K562 (cell line): Measurements from ENCODE around the gene CSTB. TPM values are rescaled to one million over a fixed set of nuclear protein-coding genes. Genes with fewer than 3 reads are reported as not detected.
A peak's percentile ranks its signal among the peaks of the same experiment; 100 is the strongest.

Experiments
- ATF3 ChIP-seq, 2 experiments: fragments of 450-650 bp in 1 of 2; sonication (generic) in 1 of 2; formaldehyde crosslinking in 1 of 2; IDR thresholded peaks in 1 of 2; conservative IDR thresholded peaks in 1 of 2; 2 replicates each; pipeline versions ENCODE4 v1.6.1 to v1.8.1; 2016 to 2023; ENCODE audit warnings: mild to moderate bottlenecking in 2 of 2, moderate library complexity in 2 of 2, inconsistent platforms in 1 of 2, missing genetic modification reagents in 1 of 2
- C11orf30 ChIP-seq: fragments of 450-650 bp; IDR thresholded peaks from 2 replicates; pipeline ENCODE4 v1.6.1; 2016; ENCODE audit warnings: low read depth, mild to moderate bottlenecking
- CXXC5 ChIP-seq: fragments of 250-450 bp; sonication (Bioruptor Pico); IDR thresholded peaks from 2 replicates; pipeline ENCODE4 v1.8.0; 2022; ENCODE audit warnings: inconsistent platforms, mild to moderate bottlenecking, moderate library complexity
- E4F1 ChIP-seq: fragments of 250-450 bp; sonication (Bioruptor Pico); IDR thresholded peaks from 2 replicates; pipeline ENCODE4 v1.5.0; 2021; ENCODE audit warnings: mild to moderate bottlenecking, borderline replicate concordance
- FOSL1 ChIP-seq: fragments of 200-800 bp; sonication (Bioruptor generic); conservative IDR thresholded peaks from 2 replicates; pipeline ENCODE4 v1.6.1; 2016; ENCODE audit warnings: missing genetic modification characterization, missing compliant biosample characterization
- FOXM1 ChIP-seq, 2 experiments: fragments of 450-650 bp in 1 of 2; sonication (generic) in 1 of 2; formaldehyde crosslinking in 1 of 2; IDR thresholded peaks; 2 replicates each; pipeline versions ENCODE4 v1.6.1 to v1.9.0; 2017 to 2022; ENCODE audit warnings: low read depth in 2 of 2, mild to moderate bottlenecking in 2 of 2, missing genetic modification reagents in 1 of 2, moderate library complexity in 1 of 2
- GATAD2B ChIP-seq: fragments of 450-650 bp; IDR thresholded peaks from 2 replicates; pipeline ENCODE4 v1.6.1; 2017; ENCODE audit warnings: mild to moderate bottlenecking, borderline replicate concordance
- IFI16 ChIP-seq: fragments of 250-450 bp; sonication (Bioruptor Pico); IDR thresholded peaks from 2 replicates; pipeline ENCODE4 v2.1.2; 2022; ENCODE audit warnings: mild to moderate bottlenecking, inconsistent platforms
- MTA2 ChIP-seq: fragments of 450-650 bp; IDR thresholded peaks from 2 replicates; pipeline ENCODE4 v1.6.1; 2016; ENCODE audit warnings: low read depth
- NFE2L1 ChIP-seq: fragments of 450-650 bp; IDR thresholded peaks from 2 replicates; pipeline ENCODE4 v1.6.1; 2016; ENCODE audit warnings: missing genetic modification characterization, low read depth, mild to moderate bottlenecking, missing compliant biosample characterization, moderate library complexity, borderline replicate concordance
- RHOXF2B ChIP-seq: fragments of 250-450 bp; sonication (Bioruptor Pico); conservative IDR thresholded peaks from 2 replicates; pipeline ENCODE4 v1.5.1; 2021
- SAFB ChIP-seq: fragments of 200-400 bp; formaldehyde crosslinking; IDR thresholded peaks from 2 replicates; pipeline ENCODE4 v1.6.1; 2017; ENCODE audit warnings: low read depth, low read length, borderline replicate concordance
- SMC3 ChIP-seq: conservative IDR thresholded peaks from 2 replicates; pipeline ENCODE4 v1.6.1; 2011; ENCODE audit warnings: low read depth, low read length, improper control_type of control experiment; ENCODE audit not compliant: insufficient read depth
- SNAPC5 ChIP-seq: fragments of 250-450 bp; sonication (Bioruptor Pico); IDR thresholded peaks from 2 replicates; pipeline ENCODE4 v1.8.0; 2021; ENCODE audit warnings: moderate library complexity, mild to moderate bottlenecking, inconsistent platforms
- ZBTB17 ChIP-seq: fragments of 450-650 bp; formaldehyde crosslinking; IDR thresholded peaks from 2 replicates; pipeline ENCODE4 v1.4.0; 2020; ENCODE audit warnings: mild to moderate bottlenecking
- ZFP36 ChIP-seq: fragments of 150-350 bp; IDR thresholded peaks from 2 replicates; pipeline ENCODE4 v1.6.1; 2018; ENCODE audit warnings: low read length, low read depth; ENCODE audit not compliant: partially characterized antibody
- ZNF551 ChIP-seq: fragments of 250-450 bp; sonication (Bioruptor Pico); IDR thresholded peaks from 2 replicates; pipeline ENCODE4 v1.5.0; 2021; ENCODE audit warnings: mild to moderate bottlenecking, moderate library complexity
- ZNF583 ChIP-seq: fragments of 250-450 bp; sonication (Bioruptor Pico); IDR thresholded peaks from 2 replicates; pipeline ENCODE4 v1.4.0; 2020
- polyA plus RNA-seq, 8 experiments: library from polyadenylated mRNA; depleted of rRNA in 4 of 8; stranded (reverse) in 5 of 8; unstranded in 3 of 8; fragments of >200 nt; fragmentation: Nextera tagmentation in 2 of 8; fragmentation: Illumina TruSeq in 1 of 8; extraction: Ambion mirVana in 2 of 8; extraction: Trizol in 1 of 8; gene quantifications; 2 replicates each; pipeline versions ENCODE4 v1.2.1 to v1.2.3, GENCODE V29; 2011 to 2014; ENCODE audit warnings: inconsistent platforms in 1 of 8, missing spikeins in 1 of 8
- total RNA-seq, 7 experiments: library from RNA; depleted of rRNA in 6 of 7; stranded (reverse); fragments of >200 nt in 6 of 7; fragmentation: Illumina TruSeq in 2 of 7; extraction: Trizol in 2 of 7; gene quantifications; 2 replicates each; pipeline versions ENCODE4 v1.2.1 to v1.2.3, GENCODE V29; 2011 to 2021; ENCODE audit warnings: low replicate concordance in 1 of 7
- TF ChIP-seq, protein P1 (sequence below): fragments of 150-350 bp; conservative IDR thresholded peaks from 2 replicates; pipeline ENCODE4 v1.6.1; 2014; ENCODE audit warnings: low read length

Gene CSTB
- total and polyA plus RNA-seq, 9 of the 15 experiments (the other 6 are each of a cell fraction or from before 2014, with no cell fraction given) = 12.4 to 65.0 (median 31.7) TPM

DNA sequence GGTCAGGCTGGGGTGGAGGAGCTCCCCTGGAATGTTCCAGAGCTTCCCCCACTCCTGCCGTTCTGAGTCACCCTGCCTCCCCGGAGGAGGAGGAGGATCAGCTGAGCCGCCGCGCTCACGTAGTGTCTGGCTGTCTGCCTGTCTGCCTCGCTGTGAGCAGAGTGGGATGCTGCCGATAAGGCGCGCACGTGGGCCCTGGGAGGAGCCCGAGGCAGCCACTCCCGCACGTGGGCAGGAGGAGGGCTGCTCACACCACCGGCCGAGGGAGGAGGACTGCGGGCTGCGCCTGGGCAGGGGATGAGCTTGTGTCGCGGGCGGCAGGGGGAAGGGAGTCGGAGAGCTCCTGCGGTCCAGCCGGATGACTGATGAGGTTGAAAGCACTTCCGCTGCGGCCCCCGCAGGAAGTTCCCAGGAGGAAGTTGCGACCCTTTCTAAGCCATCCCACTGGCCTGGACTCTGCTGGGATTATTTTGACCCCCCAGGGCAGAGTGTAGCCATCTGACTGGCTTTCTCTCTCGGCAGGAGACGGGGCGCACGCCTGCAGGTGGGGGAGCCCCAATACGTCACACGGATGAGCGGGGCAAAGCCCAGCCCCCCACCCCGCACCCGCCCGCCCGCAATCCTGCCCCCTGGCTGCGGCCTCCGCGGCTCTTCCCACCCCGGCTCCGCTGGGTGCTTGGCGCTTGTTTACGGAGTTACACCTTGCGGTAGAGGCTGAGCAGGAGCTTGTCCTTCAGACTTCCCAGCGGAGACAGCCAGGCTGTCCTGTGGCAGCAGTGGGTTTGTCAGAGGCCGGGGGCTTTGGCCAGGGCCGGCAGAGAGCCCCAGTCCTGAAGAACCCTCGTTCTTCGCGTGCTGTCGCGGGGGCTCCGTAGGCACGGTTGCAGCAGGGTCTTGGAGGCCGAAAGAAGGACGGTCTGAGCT lies 47.4 kb downstream of the CSTB start (continued):
- TF ChIP-seq, protein P1, sequence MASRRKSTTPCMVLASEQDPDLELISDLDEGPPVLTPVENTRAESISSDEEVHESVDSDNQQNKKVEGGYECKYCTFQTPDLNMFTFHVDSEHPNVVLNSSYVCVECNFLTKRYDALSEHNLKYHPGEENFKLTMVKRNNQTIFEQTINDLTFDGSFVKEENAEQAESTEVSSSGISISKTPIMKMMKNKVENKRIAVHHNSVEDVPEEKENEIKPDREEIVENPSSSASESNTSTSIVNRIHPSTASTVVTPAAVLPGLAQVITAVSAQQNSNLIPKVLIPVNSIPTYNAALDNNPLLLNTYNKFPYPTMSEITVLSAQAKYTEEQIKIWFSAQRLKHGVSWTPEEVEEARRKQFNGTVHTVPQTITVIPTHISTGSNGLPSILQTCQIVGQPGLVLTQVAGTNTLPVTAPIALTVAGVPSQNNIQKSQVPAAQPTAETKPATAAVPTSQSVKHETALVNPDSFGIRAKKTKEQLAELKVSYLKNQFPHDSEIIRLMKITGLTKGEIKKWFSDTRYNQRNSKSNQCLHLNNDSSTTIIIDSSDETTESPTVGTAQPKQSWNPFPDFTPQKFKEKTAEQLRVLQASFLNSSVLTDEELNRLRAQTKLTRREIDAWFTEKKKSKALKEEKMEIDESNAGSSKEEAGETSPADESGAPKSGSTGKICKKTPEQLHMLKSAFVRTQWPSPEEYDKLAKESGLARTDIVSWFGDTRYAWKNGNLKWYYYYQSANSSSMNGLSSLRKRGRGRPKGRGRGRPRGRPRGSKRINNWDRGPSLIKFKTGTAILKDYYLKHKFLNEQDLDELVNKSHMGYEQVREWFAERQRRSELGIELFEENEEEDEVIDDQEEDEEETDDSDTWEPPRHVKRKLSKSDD = no peak
- TF ChIP-seq ZNF583 (CRISPR knock-in tag) (peak; percentile 57; the same call in 1 of the 2 replicates), FOSL1 (peak; percentile 99), SAFB (peak; percentile 90; the same call in 1 of the 2 replicates), SNAPC5 (CRISPR knock-in tag) (no peak), E4F1 (CRISPR knock-in tag) (no peak), C11orf30 (peak; percentile 84), ZFP36 (peak; percentile 92), MTA2 (peak; percentile 61; the same call in 1 of the 2 replicates), IFI16 (no peak), SMC3 (0 out of 2 replicates have a peak, but pooled peaks have one; percentile 6), GATAD2B (no peak; the same call in 1 of the 2 replicates), ZNF551 (no peak), ZBTB17 (0 out of 2 replicates have a peak, but pooled peaks have one; percentile 71), RHOXF2B (CRISPR knock-in tag) (0 out of 2 replicates have a peak, but pooled peaks have one; percentile 73), CXXC5 (CRISPR knock-in tag) (peak; percentile 99), FOXM1 (IDR thresholded peaks at IDR 0.05; ENCODE audit: low read depth) (no peak), FOXM1 (CRISPR knock-in tag; IDR thresholded peaks at IDR 0.05; ENCODE audit: low read depth) (peak; percentile 55; the same call in 1 of the 2 replicates), ATF3 (IDR thresholded peaks at IDR 0.05) (peak; percentile 97), ATF3 (CRISPR knock-in tag; conservative IDR thresholded peaks at IDR 0.05) (peak; percentile 92), NFE2L1 (no peak)
